Choroid plexus epithelial cell (primary cell): ENCODE data around the gene SMPD4.
"Not testable (repeated sequence)": the region's sequence is repeated elsewhere in the genome, so short reads cannot be mapped to it uniquely, and the experiment has no call there.

ENCODE experiments used
- DNase-seq: peaks from one replicate; pipeline ENCODE4 v3.0.0-alpha.2; 2010; ENCODE audit warnings: low read depth
- H3K4me3 ChIP-seq: 2 replicates; pipeline ENCODE4 v1.5.1; 2011; ENCODE audit warnings: low read depth, mild to moderate bottlenecking, control low read depth, low read length, moderate library complexity
- CTCF ChIP-seq: conservative IDR thresholded peaks from 2 replicates; pipeline ENCODE4 v1.5.1; 2011; ENCODE audit warnings: low read depth, mild to moderate bottlenecking, control low read depth, inconsistent platforms, low read length, moderate library complexity

SMPD4 gene

GRCh38 chr2:130165293-130166016 is 15.9 kb downstream of the SMPD4 start:
- H3K4me3 ChIP-seq, result no peak overlapping the region
- no peak for DNase-seq
- TF ChIP-seq CTCF, result no peak

- no peak for DNase-seq
- H3K4me3 ChIP-seq, result no peak overlapping the region
- TF ChIP-seq CTCF, result no peak
Measured at GRCh38 chr2:130162968-130163367, 18.4 kb downstream of the SMPD4 start.

- not testable (repeated sequence) for DNase-seq, H3K4me3 ChIP-seq
Measured at GRCh38 chr2:130162486-130162885, 18.9 kb downstream of the SMPD4 start.

GRCh38 chr2:130160838-130161705 is 20.3 kb downstream of the SMPD4 start:
- peak; percentile 23 for DNase-seq
- TF ChIP-seq CTCF, result peak; percentile 27
- H3K4me3 ChIP-seq, result not testable (repeated sequence)

GRCh38 chr2:130160131-130160530 is 21.3 kb downstream of the SMPD4 start:
- no peak for DNase-seq
- no peak for TF ChIP-seq CTCF
- H3K4me3 ChIP-seq, result no peak overlapping the region

- H3K4me3 ChIP-seq, result not testable (repeated sequence)
Measured at GRCh38 chr2:130159376-130159775, 22.0 kb downstream of the SMPD4 start.

GRCh38 chr2:130158631-130159030 is 22.8 kb downstream of the SMPD4 start:
- no peak for TF ChIP-seq CTCF
- DNase-seq, result no peak
- no peak overlapping the region for H3K4me3 ChIP-seq

More at GRCh38 chr2:130159376-130159775, 22.0 kb downstream of the SMPD4 start:
- DNase-seq, result not testable (repeated sequence)

GRCh38 chr2:130157825-130158514 is 23.4 kb downstream of the SMPD4 start:
- not testable (repeated sequence) for H3K4me3 ChIP-seq
- peak; percentile 15 for DNase-seq

- H3K4me3 ChIP-seq, result not testable (repeated sequence)
- DNase-seq, result peak; percentile 8
Measured at GRCh38 chr2:130157354-130157753, 24.0 kb downstream of the SMPD4 start.
